ENCODE data around the gene DNAJC3. TPM values are rescaled to one million over a fixed set of nuclear protein-coding genes. Genes with fewer than 3 reads are reported as not detected.
"Not testable (repeated sequence)": the region's sequence is repeated elsewhere in the genome, so short reads cannot be mapped to it uniquely, and the experiment has no call there.

Gene DNAJC3
- total RNA-seq, 1 donor from 2014 or later = 31.6 TPM

GRCh38 chr13:95763601-95764000, 86.7 kb downstream of the DNAJC3 start:
- intact Hi-C loops (cut with micrococcal nuclease) = no loop called here

- intact Hi-C loops (cut with micrococcal nuclease) = no loop called here
These were observed 95.0 kb downstream of the DNAJC3 start for GRCh38 chr13:95771905-95772304.

- intact Hi-C loops (cut with micrococcal nuclease) = no loop called here
These were observed 102.6 kb downstream of the DNAJC3 start for GRCh38 chr13:95779522-95779921.

GRCh38 chr13:95781016-95781415, 104.1 kb downstream of the DNAJC3 start:
- intact Hi-C loops (cut with micrococcal nuclease) = no loop called here

GRCh38 chr13:95781940-95782339, 105.0 kb downstream of the DNAJC3 start:
- intact Hi-C loops (cut with micrococcal nuclease) = not testable (repeated sequence)

- intact Hi-C loops (cut with micrococcal nuclease) = no loop called here
These were observed 106.8 kb downstream of the DNAJC3 start for GRCh38 chr13:95783747-95784146.

GRCh38 chr13:95784161-95784899, 107.4 kb downstream of the DNAJC3 start:
- intact Hi-C loops (cut with micrococcal nuclease) = no loop called here

GRCh38 chr13:95784900-95785290, 108.0 kb downstream of the DNAJC3 start:
- intact Hi-C loops (cut with micrococcal nuclease) = no loop called here

GRCh38 chr13:95787356-95788099, 110.6 kb downstream of the DNAJC3 start:
- intact Hi-C loops (cut with micrococcal nuclease) = no loop called here

GRCh38 chr13:95788100-95788463, 111.1 kb downstream of the DNAJC3 start:
- intact Hi-C loops (cut with micrococcal nuclease) = no loop called here

GRCh38 chr13:95789315-95789714, 112.4 kb downstream of the DNAJC3 start:
- intact Hi-C loops (cut with micrococcal nuclease) = not testable (repeated sequence)

GRCh38 chr13:95791084-95791722, 114.3 kb downstream of the DNAJC3 start:
- intact Hi-C loops (cut with micrococcal nuclease) = no loop called here

- intact Hi-C loops (cut with micrococcal nuclease) = no loop called here
These were observed 116.1 kb downstream of the DNAJC3 start for GRCh38 chr13:95793018-95793555.

- intact Hi-C loops (cut with micrococcal nuclease) = no loop called here
These were observed 116.8 kb downstream of the DNAJC3 start for GRCh38 chr13:95793781-95794180.

GRCh38 chr13:95797016-95797415, 120.1 kb downstream of the DNAJC3 start:
- intact Hi-C loops (cut with micrococcal nuclease) = no loop called here

GRCh38 chr13:95800436-95800835, 123.5 kb downstream of the DNAJC3 start:
- intact Hi-C loops (cut with micrococcal nuclease) = no loop called here

- intact Hi-C loops (cut with micrococcal nuclease) = no loop called here
These were observed 124.9 kb downstream of the DNAJC3 start for GRCh38 chr13:95801825-95802224.

GRCh38 chr13:95805921-95806320, 129.0 kb downstream of the DNAJC3 start:
- intact Hi-C loops (cut with micrococcal nuclease) = no loop called here

- intact Hi-C loops (cut with micrococcal nuclease) = no loop called here
These were observed 132.5 kb downstream of the DNAJC3 start for GRCh38 chr13:95809429-95809828.

GRCh38 chr13:95813139-95813538, 136.2 kb downstream of the DNAJC3 start:
- intact Hi-C loops (cut with micrococcal nuclease) = no loop called here

GRCh38 chr13:95814495-95814894, 137.6 kb downstream of the DNAJC3 start:
- intact Hi-C loops (cut with micrococcal nuclease) = no loop called here

GRCh38 chr13:95822303-95822702, 145.4 kb downstream of the DNAJC3 start:
- intact Hi-C loops (cut with micrococcal nuclease) = no loop called here

Measured in T-helper 2 cell treated with Interferon-gamma antibody and Interleukin-4, amounts not matched to agents 100 ng/mL and 5 ng/mL, for 36 hours (primary cell).